ENCODE measurements around the gene BABAM2. TPM values are rescaled to one million over a fixed set of nuclear protein-coding genes. Genes with fewer than 3 reads are reported as not detected.

BABAM2 gene
- total and polyA plus RNA-seq, 10 of the 15 experiments (the other 5 are each of a cell fraction or from before 2014, with no cell fraction given) = 30.7 to 59.9 (median 44.5) TPM

GRCh38 chr2:28098501-28099225 lies 208.1 kb downstream of the BABAM2 start:
- H3K27me3 ChIP-seq (replicated peaks in 1 of 2; ENCODE audit: control insufficient read depth in 2 of 2, insufficient read depth in 2 of 2, low read length in 1 of 2) = no peaks in the 10 kb centered on the region
- ATAC-seq (no peak), DNase-seq (ENCODE audit: low read depth, low spot score) (no peak), FAIRE-seq (no peak)
- no peaks in the 10 kb centered on the region for H3K4me1 ChIP-seq (ENCODE audit: control insufficient read depth, insufficient read depth, low read length)
- WGBS (ENCODE audit: insufficient coverage, insufficient replicate concordance, low lambda C conversion rate, missing lambda C conversion rate) = 71% methylated on average over 4 of the region's 4 CpGs
- H4K20me1 ChIP-seq (ENCODE audit: control insufficient read depth, insufficient read depth) = no peaks in the 10 kb centered on the region
- intact Hi-C loops (cut with micrococcal nuclease; ENCODE audit: unreplicated experiment) (no loop called here), in situ Hi-C loops (cut with MboI) (no loop called here)
- H3K36me3 ChIP-seq (ENCODE audit: control insufficient read depth in 2 of 2, insufficient read depth in 2 of 2, low read length in 1 of 2) = no peaks in the 10 kb centered on the region
- H3K79me2 ChIP-seq (ENCODE audit: control insufficient read depth, insufficient read depth, low read length) = no peaks in the 10 kb centered on the region
- no peak overlapping the region for H3K4me2 ChIP-seq (ENCODE audit: control insufficient read depth, insufficient read depth)
- no peak overlapping the region for H2AFZ ChIP-seq (ENCODE audit: control insufficient read depth, low read depth, low read length)
- no TSS peak for BruUV-seq (replicated peaks)
- RAD21 ChIA-PET (ENCODE audit: unreplicated experiment) = no interaction called here
- POLR2A ChIA-PET = no interaction called here
- SMC1A ChIA-PET (ENCODE audit: uncharacterized antibody, unreplicated experiment) = no interaction called here
- H3K4me3 ChIP-seq = no peak overlapping the region
- H3K27ac ChIP-seq (ENCODE audit: control insufficient read depth, insufficient read depth) = no peak overlapping the region
- H3K9ac ChIP-seq (ENCODE audit: control insufficient read depth, insufficient read depth, low read length) = no peak overlapping the region
- H3K9me3 ChIP-seq (replicated peaks; ENCODE audit: control insufficient read depth, insufficient read depth, low read length) = no peaks in the 10 kb centered on the region
- CTCF ChIA-PET = no interaction called here
- TF ChIP-seq, protein P1, sequence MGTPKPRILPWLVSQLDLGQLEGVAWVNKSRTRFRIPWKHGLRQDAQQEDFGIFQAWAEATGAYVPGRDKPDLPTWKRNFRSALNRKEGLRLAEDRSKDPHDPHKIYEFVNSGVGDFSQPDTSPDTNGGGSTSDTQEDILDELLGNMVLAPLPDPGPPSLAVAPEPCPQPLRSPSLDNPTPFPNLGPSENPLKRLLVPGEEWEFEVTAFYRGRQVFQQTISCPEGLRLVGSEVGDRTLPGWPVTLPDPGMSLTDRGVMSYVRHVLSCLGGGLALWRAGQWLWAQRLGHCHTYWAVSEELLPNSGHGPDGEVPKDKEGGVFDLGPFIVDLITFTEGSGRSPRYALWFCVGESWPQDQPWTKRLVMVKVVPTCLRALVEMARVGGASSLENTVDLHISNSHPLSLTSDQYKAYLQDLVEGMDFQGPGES (IDR thresholded peaks at IDR 0.05) = no peak
- TF ChIP-seq IRF4 (IDR thresholded peaks at IDR 0.05; ENCODE audit: low read depth, low read length) = no peak
- TF ChIP-seq, protein P2, sequence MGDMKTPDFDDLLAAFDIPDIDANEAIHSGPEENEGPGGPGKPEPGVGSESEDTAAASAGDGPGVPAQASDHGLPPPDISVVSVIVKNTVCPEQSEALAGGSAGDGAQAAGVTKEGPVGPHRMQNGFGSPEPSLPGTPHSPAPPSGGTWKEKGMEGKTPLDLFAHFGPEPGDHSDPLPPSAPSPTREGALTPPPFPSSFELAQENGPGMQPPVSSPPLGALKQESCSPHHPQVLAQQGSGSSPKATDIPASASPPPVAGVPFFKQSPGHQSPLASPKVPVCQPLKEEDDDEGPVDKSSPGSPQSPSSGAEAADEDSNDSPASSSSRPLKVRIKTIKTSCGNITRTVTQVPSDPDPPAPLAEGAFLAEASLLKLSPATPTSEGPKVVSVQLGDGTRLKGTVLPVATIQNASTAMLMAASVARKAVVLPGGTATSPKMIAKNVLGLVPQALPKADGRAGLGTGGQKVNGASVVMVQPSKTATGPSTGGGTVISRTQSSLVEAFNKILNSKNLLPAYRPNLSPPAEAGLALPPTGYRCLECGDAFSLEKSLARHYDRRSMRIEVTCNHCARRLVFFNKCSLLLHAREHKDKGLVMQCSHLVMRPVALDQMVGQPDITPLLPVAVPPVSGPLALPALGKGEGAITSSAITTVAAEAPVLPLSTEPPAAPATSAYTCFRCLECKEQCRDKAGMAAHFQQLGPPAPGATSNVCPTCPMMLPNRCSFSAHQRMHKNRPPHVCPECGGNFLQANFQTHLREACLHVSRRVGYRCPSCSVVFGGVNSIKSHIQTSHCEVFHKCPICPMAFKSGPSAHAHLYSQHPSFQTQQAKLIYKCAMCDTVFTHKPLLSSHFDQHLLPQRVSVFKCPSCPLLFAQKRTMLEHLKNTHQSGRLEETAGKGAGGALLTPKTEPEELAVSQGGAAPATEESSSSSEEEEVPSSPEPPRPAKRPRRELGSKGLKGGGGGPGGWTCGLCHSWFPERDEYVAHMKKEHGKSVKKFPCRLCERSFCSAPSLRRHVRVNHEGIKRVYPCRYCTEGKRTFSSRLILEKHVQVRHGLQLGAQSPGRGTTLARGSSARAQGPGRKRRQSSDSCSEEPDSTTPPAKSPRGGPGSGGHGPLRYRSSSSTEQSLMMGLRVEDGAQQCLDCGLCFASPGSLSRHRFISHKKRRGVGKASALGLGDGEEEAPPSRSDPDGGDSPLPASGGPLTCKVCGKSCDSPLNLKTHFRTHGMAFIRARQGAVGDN (IDR thresholded peaks at IDR 0.05) = no peak
- TF ChIP-seq, protein P3, sequence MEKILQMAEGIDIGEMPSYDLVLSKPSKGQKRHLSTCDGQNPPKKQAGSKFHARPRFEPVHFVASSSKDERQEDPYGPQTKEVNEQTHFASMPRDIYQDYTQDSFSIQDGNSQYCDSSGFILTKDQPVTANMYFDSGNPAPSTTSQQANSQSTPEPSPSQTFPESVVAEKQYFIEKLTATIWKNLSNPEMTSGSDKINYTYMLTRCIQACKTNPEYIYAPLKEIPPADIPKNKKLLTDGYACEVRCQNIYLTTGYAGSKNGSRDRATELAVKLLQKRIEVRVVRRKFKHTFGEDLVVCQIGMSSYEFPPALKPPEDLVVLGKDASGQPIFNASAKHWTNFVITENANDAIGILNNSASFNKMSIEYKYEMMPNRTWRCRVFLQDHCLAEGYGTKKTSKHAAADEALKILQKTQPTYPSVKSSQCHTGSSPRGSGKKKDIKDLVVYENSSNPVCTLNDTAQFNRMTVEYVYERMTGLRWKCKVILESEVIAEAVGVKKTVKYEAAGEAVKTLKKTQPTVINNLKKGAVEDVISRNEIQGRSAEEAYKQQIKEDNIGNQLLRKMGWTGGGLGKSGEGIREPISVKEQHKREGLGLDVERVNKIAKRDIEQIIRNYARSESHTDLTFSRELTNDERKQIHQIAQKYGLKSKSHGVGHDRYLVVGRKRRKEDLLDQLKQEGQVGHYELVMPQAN (conservative IDR thresholded peaks at IDR 0.05) = no peak
- no peak for TF ChIP-seq ELK1 (IDR thresholded peaks at IDR 0.05; ENCODE audit: low read depth, low read length)
- no peak for TF ChIP-seq MYB (IDR thresholded peaks at IDR 0.05; ENCODE audit: borderline replicate concordance, low read depth, low read length)
- no peak for TF ChIP-seq ZZZ3 (IDR thresholded peaks at IDR 0.05; ENCODE audit: control insufficient read depth, insufficient read length, low read depth)
- TF ChIP-seq EED (IDR thresholded peaks at IDR 0.05; ENCODE audit: low read depth) = no peak
- no peak for TF ChIP-seq PML (IDR thresholded peaks at IDR 0.05; ENCODE audit: low read length)
- TF ChIP-seq RBBP5 (conservative IDR thresholded peaks at IDR 0.05) = no peak
- TF ChIP-seq BMI1 (IDR thresholded peaks at IDR 0.05; ENCODE audit: borderline replicate concordance) = no peak
- TF ChIP-seq BHLHE40 (IDR thresholded peaks at IDR 0.05; ENCODE audit: borderline replicate concordance in 1 of 2, low read depth in 2 of 2, low read length in 1 of 2) = no peak
- no peak for TF ChIP-seq KDM1A (IDR thresholded peaks at IDR 0.05; ENCODE audit: borderline replicate concordance)
- TF ChIP-seq IRF5 (IDR thresholded peaks at IDR 0.05; ENCODE audit: borderline replicate concordance) = no peak
